Activated CD4-positive, alpha-beta T cell treated with anti-CD3 and anti-CD28 coated beads for 24 hours (primary cell): ENCODE data around the gene ARMH2.

ENCODE experiments used
- DNase-seq, 2 donors: peaks; one replicate each; pipeline ENCODE4 v3.0.0-alpha.2; 2020; ENCODE audit warnings: low read depth in 2 of 2

Gene ARMH2

GRCh38 chr6:24798740-24799540 lies at the start of gene ARMH2:
TSS of gene ARMH2 (minus strand) at chr6:24798917. CDS start at chr6:24798857, 60 bp downstream.
- no peak for DNase-seq

DNA sequence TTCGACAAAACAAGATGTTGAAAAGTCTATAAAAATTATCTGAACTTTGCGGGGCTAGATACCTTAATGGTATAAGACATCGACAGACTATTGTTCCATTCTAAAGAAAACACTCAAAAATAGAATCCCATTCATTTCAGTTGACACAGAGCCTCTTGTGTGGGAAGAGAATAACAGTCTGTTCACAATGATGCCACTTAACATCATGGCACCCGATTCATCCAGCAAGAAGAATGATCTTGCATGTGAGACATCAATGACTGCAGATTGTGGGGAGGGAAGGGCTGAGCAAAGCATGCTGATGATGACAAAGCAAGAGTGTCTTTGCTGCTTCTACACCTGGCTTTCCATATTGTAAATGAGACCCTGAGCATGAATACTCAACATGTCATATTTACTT lies 49.7 kb upstream of the ARMH2 start:
- DNase-seq, result no peak

- DNase-seq, result no peak
Observed at GRCh38 chr6:24847402-24847801, 48.7 kb upstream of the ARMH2 start.

- DNase-seq, result no peak
Observed at GRCh38 chr6:24845578-24845977, 46.9 kb upstream of the ARMH2 start.

- DNase-seq, result no peak
Observed at GRCh38 chr6:24844903-24845302, 46.2 kb upstream of the ARMH2 start.

DNA sequence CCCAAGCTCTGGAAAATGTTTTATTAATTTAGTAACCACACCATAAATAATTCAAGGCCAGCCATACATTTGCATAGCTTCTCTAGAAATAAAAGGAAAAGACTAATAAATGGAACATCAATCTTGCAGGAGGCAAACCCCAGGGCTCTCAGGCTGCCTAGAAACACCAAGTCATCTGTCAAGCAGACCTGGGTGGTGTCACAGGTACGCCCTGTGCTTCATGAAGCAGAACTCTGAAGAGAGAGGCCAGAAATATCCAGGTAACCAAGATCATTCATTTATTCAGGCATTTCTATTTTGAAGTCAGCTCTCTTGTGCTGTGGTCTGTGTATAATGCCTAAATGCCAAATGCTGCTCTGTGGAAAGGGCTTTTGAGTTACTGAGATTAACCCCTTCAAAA lies 45.3 kb upstream of the ARMH2 start:
- DNase-seq, result no peak

DNA sequence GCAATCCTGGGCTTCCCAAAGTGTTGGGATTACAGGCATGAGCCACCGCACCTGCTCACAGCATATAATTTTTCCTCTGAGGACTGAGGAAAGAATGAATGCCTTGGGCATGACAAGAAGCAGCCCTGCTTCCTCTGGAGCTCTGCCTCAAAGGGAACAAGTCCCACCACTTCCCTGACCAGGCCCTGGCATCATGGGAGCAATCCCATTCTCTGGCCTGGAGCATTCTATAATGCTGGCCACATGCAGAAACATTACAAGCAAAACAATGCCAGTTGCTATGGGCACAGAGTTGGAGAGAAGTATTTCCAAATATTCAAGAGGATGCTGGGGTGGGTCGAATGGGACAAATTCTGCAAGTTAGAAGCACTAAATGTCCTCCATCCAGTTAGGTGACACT lies 41.5 kb upstream of the ARMH2 start:
- no peak for DNase-seq

GRCh38 chr6:24838994-24839393 lies 40.3 kb upstream of the ARMH2 start:
- no peak for DNase-seq

- DNase-seq, result no peak
Observed at GRCh38 chr6:24838081-24838480, 39.4 kb upstream of the ARMH2 start.

DNA sequence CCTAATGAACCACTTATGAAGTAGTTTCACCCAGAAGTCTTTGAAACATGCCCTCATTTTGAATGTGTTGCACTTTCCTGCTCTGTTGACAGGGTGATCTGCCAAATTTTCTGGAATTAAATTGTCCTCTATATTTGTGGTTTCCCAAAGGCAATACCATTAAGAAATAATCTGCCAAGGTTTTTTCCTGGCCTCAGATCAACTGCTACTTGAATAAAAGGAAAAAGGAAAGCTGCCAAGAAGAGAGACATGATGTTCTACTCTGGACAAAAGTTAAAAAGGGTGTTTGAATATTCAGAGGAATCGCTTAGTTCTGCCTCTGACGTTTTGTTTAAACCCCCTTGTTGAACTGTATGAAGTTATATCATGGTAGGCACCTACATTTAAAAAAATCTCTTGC lies 37.4 kb upstream of the ARMH2 start:
- DNase-seq, result no peak

- DNase-seq, result no peak
Observed at GRCh38 chr6:24833711-24834386, 35.1 kb upstream of the ARMH2 start.

DNA sequence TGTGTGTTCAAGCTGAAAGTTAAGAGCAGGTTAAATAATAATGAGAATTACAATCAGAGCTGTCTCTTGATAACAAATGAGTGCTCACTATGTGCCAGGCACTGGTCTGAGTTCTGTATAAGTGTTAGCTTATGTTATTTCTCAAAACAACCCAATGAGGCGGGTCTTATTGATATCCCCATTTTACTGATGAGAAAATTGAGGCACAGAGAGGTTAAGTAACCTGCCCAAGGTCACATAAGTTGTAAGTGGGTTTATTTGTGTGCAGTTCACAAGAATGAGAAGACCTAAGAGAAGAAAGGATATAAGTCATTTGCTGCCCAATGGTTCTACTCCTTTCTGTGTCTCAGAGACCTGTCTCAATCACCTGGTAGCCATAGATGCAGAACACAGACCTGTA lies 34.1 kb upstream of the ARMH2 start:
- no peak for DNase-seq

- DNase-seq, result no peak
Observed at GRCh38 chr6:24831771-24832716, 33.3 kb upstream of the ARMH2 start.

DNA sequence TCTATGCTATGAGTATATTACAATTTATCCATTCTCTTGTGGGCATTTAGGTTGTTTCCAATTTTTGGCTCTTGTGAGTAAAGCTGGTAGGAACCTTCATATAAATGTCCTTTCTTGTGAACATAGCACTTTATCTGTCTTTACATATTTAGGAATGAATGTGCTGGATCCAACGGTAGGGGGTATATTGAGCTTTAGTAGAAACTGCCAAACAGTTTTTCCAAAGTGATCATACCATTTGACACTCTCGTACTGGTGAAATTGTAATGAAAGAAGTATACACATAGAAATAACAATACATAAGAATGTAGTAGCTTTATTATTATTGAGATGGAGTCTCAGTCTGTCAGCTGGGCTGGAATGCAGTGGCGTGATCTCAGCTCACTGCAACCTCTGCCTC lies 30.9 kb upstream of the ARMH2 start:
- no peak for DNase-seq

DNA sequence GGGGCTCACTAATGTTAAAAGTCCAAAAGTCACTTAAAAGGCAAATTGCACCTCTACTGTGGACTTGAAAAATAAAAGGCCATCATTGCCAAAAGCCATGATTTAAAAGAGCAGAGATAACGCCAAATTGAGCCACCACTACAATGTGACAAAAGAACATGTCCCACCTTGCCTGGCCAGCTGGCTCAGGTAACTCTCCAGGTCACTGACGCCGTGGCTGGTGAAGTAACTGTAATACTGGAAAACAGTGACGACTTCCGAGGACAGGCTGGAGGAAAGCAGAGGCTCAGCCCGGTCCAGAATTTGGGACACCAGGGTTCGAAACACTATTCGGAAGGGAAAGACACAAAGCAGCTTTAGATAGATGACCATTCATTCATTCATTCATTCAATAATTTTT lies 29.3 kb upstream of the ARMH2 start:
- DNase-seq, result no peak

DNA sequence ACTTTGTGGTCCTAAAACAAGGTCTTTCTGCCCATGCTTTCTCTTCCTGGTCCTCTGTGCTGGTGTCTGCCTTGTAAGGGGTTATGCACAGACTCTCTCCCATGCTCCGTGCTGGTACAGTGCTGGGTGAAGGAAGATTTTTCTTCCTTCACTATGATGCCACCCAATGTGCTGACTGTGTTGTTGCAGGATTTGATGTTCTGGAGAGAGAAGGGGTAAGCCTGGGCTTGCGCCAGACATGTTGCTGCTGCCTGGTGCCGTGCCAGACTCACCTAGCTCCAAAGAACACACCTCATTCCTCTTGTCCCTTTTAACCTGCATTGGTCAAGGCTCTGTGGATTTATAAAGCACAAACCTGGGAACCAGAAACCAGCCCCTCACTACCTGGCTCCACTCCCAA lies 28.4 kb upstream of the ARMH2 start:
- DNase-seq, result no peak

- DNase-seq, result no peak
Observed at GRCh38 chr6:24825130-24825630, 26.5 kb upstream of the ARMH2 start.

GRCh38 chr6:24824142-24824938 lies 25.6 kb upstream of the ARMH2 start:
- DNase-seq, result no peak

- no peak for DNase-seq
Observed at GRCh38 chr6:24823185-24823584, 24.5 kb upstream of the ARMH2 start.

GRCh38 chr6:24822696-24823095 lies 24.0 kb upstream of the ARMH2 start:
- no peak for DNase-seq

- DNase-seq, result no peak
Observed at GRCh38 chr6:24821860-24822444, 23.2 kb upstream of the ARMH2 start.
